A673 (cell line): ENCODE measurements around the gene TRMO. TPM values are rescaled to one million over a fixed set of nuclear protein-coding genes. Genes with fewer than 3 reads are reported as not detected.

Experiments used
- BruUV-seq: library from RNA; stranded (reverse); fragments of 400-500 nt; replicated peaks from 2 replicates; lab custom pipeline; 2021; lab: Mats Ljungman, UMichigan
- CTCF ChIA-PET: fragments of 300-600 bp; sonication (Branson Sonifier 250); formaldehyde crosslinking; loops from one replicate; lab custom pipeline; 2022; ENCODE audit warnings: antibody characterized with exemption; lab: Charles Lee
- POLR2A ChIA-PET: fragments of 300-600 bp; sonication (Branson Sonifier 250); formaldehyde crosslinking; loops from one replicate; lab custom pipeline; 2022; ENCODE audit warnings: antibody characterized with exemption; ENCODE audit not compliant: low non-redundant PET; lab: Charles Lee
- DNase-seq: peaks from one replicate; pipeline ENCODE4 v3.0.0-alpha.2; 2015; ENCODE audit warnings: low spot score
- H3K27ac ChIP-seq: fragments of 200-600 bp; sonication (generic); 2 replicates; pipeline ENCODE4 v1.5.1; 2016; ENCODE audit warnings: mixed run types, low read depth, mild to moderate bottlenecking, mixed read lengths, antibody characterized with exemption, low read length; ENCODE audit not compliant: poor library complexity, severe bottlenecking
- H3K27me3 ChIP-seq: fragments of 200-600 bp; sonication (generic); replicated peaks from 2 replicates; pipeline ENCODE4 v1.6.1; 2017; ENCODE audit warnings: mixed run types, low read depth, mild to moderate bottlenecking, mixed read lengths, antibody characterized with exemption, low read length; ENCODE audit not compliant: insufficient read depth, poor library complexity
- H3K36me3 ChIP-seq: fragments of 200-600 bp; sonication (generic); 2 replicates; pipeline ENCODE4 v1.6.1; 2016; ENCODE audit warnings: mixed run types, mild to moderate bottlenecking, mixed read lengths, antibody characterized with exemption, low read length; ENCODE audit not compliant: insufficient read depth, poor library complexity, severe bottlenecking
- H3K4me1 ChIP-seq: fragments of 200-600 bp; sonication (generic); 2 replicates; pipeline ENCODE4 v1.6.1; 2017; ENCODE audit warnings: mixed run types, mild to moderate bottlenecking, mixed read lengths, antibody characterized with exemption, low read length; ENCODE audit not compliant: insufficient read depth, poor library complexity, severe bottlenecking
- H3K4me3 ChIP-seq: fragments of 200-600 bp; sonication (generic); 2 replicates; pipeline ENCODE4 v1.5.1; 2016; ENCODE audit warnings: low read depth, mixed run types, mild to moderate bottlenecking, mixed read lengths, low read length; ENCODE audit not compliant: poor library complexity, severe bottlenecking
- H3K9me3 ChIP-seq: fragments of 200-600 bp; sonication (generic); 2 replicates; pipeline ENCODE4 v1.6.1; 2016; ENCODE audit warnings: mixed run types, low read depth, mild to moderate bottlenecking, mixed read lengths, antibody characterized with exemption, low read length; ENCODE audit not compliant: poor library complexity, severe bottlenecking
- EZH2 ChIP-seq: fragments of 200-600 bp; sonication (generic); IDR thresholded peaks from 2 replicates; pipeline ENCODE4 v1.6.1; 2017; ENCODE audit warnings: borderline replicate concordance, low read depth, mild to moderate bottlenecking, mixed read lengths, antibody characterized with exemption, low read length; ENCODE audit not compliant: poor library complexity, severe bottlenecking
- intact Hi-C: fragments of 100-400 bp; cut with micrococcal nuclease; formaldehyde crosslinking; loops from one replicate; pipeline ENCODE4 v1.10.0; 2022; ENCODE audit not compliant: unreplicated experiment
- total RNA-seq: library from RNA; stranded (reverse); gene quantifications from 2 replicates; pipeline ENCODE4 v1.2.3, GENCODE V29; 2021
- TF ChIP-seq, protein P1 (sequence below): fragments of 300-800, 200-600 bp; sonication (generic); conservative IDR thresholded peaks from 2 replicates; pipeline ENCODE4 v1.5.1; 2017; ENCODE audit warnings: low read depth, mild to moderate bottlenecking, antibody characterized with exemption, low read length, moderate library complexity, mixed read lengths

The TRMO gene
- total RNA-seq, 1 experiment from 2014 or later: 8.9 TPM

DNA sequence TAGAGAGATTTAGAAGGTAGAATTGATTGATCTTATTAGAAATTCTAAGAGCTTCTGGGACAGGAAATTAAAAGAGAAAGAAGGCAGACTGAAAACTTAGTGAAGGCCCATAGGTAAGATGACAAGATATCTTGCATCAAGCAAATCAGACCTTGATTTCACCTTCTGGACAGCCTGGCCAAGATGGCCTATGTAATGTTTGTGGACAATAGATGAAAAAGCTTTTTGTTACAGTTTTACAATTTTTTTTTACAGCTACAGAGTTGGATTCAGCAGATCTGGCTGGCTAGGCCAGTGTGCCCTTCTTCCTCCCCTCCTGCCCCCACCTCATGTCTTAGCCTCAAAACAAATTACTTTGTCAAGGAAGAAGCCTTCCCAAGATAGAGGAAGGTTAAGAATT, 37.3 kb upstream of the TRMO start:
- no peak overlapping the region for H3K27ac ChIP-seq
- no TSS peak for BruUV-seq
- H3K27me3 ChIP-seq: peaks cover 5% of the 10 kb centered on the region
- intact Hi-C loops: no loop called here
- H3K4me1 ChIP-seq: no peaks in the 10 kb centered on the region
- CTCF ChIA-PET: no interaction called here
- H3K36me3 ChIP-seq: no peaks in the 10 kb centered on the region
- no peaks in the 10 kb centered on the region for H3K9me3 ChIP-seq
- no peak overlapping the region for H3K4me3 ChIP-seq
- POLR2A ChIA-PET: interaction anchor here (0.6 kb wide), 2 partner anchors 81 to 147 kb away, joined by 3 to 4 read pairs; no protein-coding TSS in a partner anchor
- TF ChIP-seq, protein P1, sequence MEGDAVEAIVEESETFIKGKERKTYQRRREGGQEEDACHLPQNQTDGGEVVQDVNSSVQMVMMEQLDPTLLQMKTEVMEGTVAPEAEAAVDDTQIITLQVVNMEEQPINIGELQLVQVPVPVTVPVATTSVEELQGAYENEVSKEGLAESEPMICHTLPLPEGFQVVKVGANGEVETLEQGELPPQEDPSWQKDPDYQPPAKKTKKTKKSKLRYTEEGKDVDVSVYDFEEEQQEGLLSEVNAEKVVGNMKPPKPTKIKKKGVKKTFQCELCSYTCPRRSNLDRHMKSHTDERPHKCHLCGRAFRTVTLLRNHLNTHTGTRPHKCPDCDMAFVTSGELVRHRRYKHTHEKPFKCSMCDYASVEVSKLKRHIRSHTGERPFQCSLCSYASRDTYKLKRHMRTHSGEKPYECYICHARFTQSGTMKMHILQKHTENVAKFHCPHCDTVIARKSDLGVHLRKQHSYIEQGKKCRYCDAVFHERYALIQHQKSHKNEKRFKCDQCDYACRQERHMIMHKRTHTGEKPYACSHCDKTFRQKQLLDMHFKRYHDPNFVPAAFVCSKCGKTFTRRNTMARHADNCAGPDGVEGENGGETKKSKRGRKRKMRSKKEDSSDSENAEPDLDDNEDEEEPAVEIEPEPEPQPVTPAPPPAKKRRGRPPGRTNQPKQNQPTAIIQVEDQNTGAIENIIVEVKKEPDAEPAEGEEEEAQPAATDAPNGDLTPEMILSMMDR: no peak
- TF ChIP-seq EZH2: no peak
- no peak for DNase-seq

- Histone ChIP-seq H3K27me3 (peaks cover 3% of the 10 kb centered on the region), H3K36me3 (no peaks in the 10 kb centered on the region), H3K27ac (no peak overlapping the region), H3K4me3 (no peak overlapping the region), H3K4me1 (no peaks in the 10 kb centered on the region), H3K9me3 (no peaks in the 10 kb centered on the region)
- no TSS peak for BruUV-seq
- POLR2A ChIA-PET: interaction anchor here (0.6 kb wide), 1 partner anchor 82 kb away, joined by 4 read pairs; no protein-coding TSS in a partner anchor
- intact Hi-C loops: no loop called here
- no peak for DNase-seq
- TF ChIP-seq EZH2: no peak
- TF ChIP-seq, protein P1: no peak
- CTCF ChIA-PET: no interaction called here
These were observed 36.7 kb upstream of the TRMO start for GRCh38 chr9:97958812-97959511.

GRCh38 chr9:97956331-97956730, 34.0 kb upstream of the TRMO start:
- no peaks in the 10 kb centered on the region for H3K36me3 ChIP-seq
- no peaks in the 10 kb centered on the region for H3K9me3 ChIP-seq
- intact Hi-C loops: no loop called here
- peaks cover 21% of the 10 kb centered on the region for H3K27me3 ChIP-seq
- peak; percentile 29 for DNase-seq
- H3K4me3 ChIP-seq: no peak overlapping the region
- no TSS peak for BruUV-seq
- H3K4me1 ChIP-seq: no peaks in the 10 kb centered on the region
- ChIA-PET POLR2A (interaction anchor here (0.7 kb wide), 1 partner anchor 73 kb away, joined by 4 read pairs; no protein-coding TSS in a partner anchor), CTCF (interaction anchor here (0.5 kb wide), 1 partner anchor 75 kb away, joined by 3 read pairs; no protein-coding TSS in a partner anchor)
- H3K27ac ChIP-seq: no peak overlapping the region
- TF ChIP-seq EZH2: no peak
- TF ChIP-seq, protein P1: no peak
